ENCODE measurements around the gene CBLL1.

- no peak for TF ChIP-seq CTCF (IDR thresholded peaks at IDR 0.05; ENCODE audit: poor library complexity, severe bottlenecking)
- no peak for TF ChIP-seq EZH2 (IDR thresholded peaks at IDR 0.05; ENCODE audit: borderline replicate concordance, insufficient read depth, low read length, poor library complexity, severe bottlenecking)
- no peak for TF ChIP-seq RAD21 (conservative IDR thresholded peaks at IDR 0.05)
- no peak for TF ChIP-seq POLR2AphosphoS5 (IDR thresholded peaks at IDR 0.05)
- no peak for TF ChIP-seq TAF1 (IDR thresholded peaks at IDR 0.05; ENCODE audit: low read depth)
Measured at GRCh38 chr7:107718456-107719193, 25.3 kb upstream of the CBLL1 start.
